Panc1 (cell line): ENCODE results near the gene INTS6. TPM values are rescaled to one million over a fixed set of nuclear protein-coding genes. Genes with fewer than 3 reads are reported as not detected.

ENCODE experiments used
- ATAC-seq: fragments of 200-7000 bp; cut with Tn5 transposase; 2 replicates; pipeline ENCODE4 v1.9.1; 2020; ENCODE audit warnings: mild to moderate bottlenecking, moderate library complexity
- BruUV-seq: library from RNA; stranded (reverse); fragments of 400-500 nt; replicated peaks from 2 replicates; lab custom pipeline; 2021; lab: Mats Ljungman, UMichigan
- CTCF ChIA-PET: fragments of 300-600 bp; sonication (Branson Sonifier 250); formaldehyde crosslinking; loops from one replicate; lab custom pipeline; 2022; ENCODE audit warnings: antibody characterized with exemption; lab: Charles Lee
- POLR2A ChIA-PET: fragments of 300-600 bp; sonication (Branson Sonifier 250); formaldehyde crosslinking; loops from one replicate; lab custom pipeline; 2022; ENCODE audit warnings: antibody characterized with exemption; lab: Charles Lee
- DNase-seq: peaks from one replicate; pipeline ENCODE4 v3.0.0-alpha.2; 2010; ENCODE audit warnings: low read depth, low spot score
- H3K27ac ChIP-seq: 2 replicates; pipeline ENCODE4 v1.5.1; 2011; ENCODE audit warnings: mild to moderate bottlenecking, low read length, inconsistent platforms
- H3K27me3 ChIP-seq: fragments of 200-500 bp; sonication (Bioruptor generic); 2 replicates; pipeline ENCODE4 v1.6.0; 2014; ENCODE audit warnings: low read length, inconsistent platforms; ENCODE audit not compliant: control insufficient read depth, insufficient read depth
- H3K36me3 ChIP-seq: fragments of 200-500 bp; sonication (Bioruptor generic); 2 replicates; pipeline ENCODE4 v1.5.1; 2014; ENCODE audit warnings: inconsistent platforms, mild to moderate bottlenecking, low read length, moderate library complexity; ENCODE audit not compliant: control insufficient read depth, insufficient read depth
- H3K4me1 ChIP-seq: 2 replicates; pipeline ENCODE4 v1.5.1; 2011; ENCODE audit warnings: inconsistent platforms, mild to moderate bottlenecking, low read length, moderate library complexity; ENCODE audit not compliant: control insufficient read depth, insufficient read depth
- H3K4me3 ChIP-seq, 2 experiments: 2 replicates each; pipeline ENCODE4 v1.5.1; 2011 to 2012; ENCODE audit warnings: low read depth in 2 of 2, low read length in 2 of 2, mild to moderate bottlenecking in 2 of 2, inconsistent platforms in 1 of 2, moderate library complexity in 1 of 2
- H3K9me3 ChIP-seq: fragments of 200-500 bp; sonication (Bioruptor generic); 2 replicates; pipeline ENCODE4 v1.5.1; 2014; ENCODE audit warnings: low read depth, mild to moderate bottlenecking, inconsistent platforms, low read length, moderate library complexity; ENCODE audit not compliant: control insufficient read depth, insufficient read depth
- CTCF ChIP-seq: fragments of 450-650 bp; IDR thresholded peaks from 2 replicates; pipeline ENCODE4 v1.5.1; 2017; ENCODE audit warnings: mild to moderate bottlenecking
- POLR2AphosphoS5 ChIP-seq: IDR thresholded peaks from 2 replicates; pipeline ENCODE4 v1.6.1; 2012; ENCODE audit warnings: mild to moderate bottlenecking, low read depth, low read length, moderate library complexity
- REST ChIP-seq, 2 experiments: IDR thresholded peaks; 2 replicates each; pipeline ENCODE4 v1.6.1; 2011 to 2012; ENCODE audit warnings: low read depth in 2 of 2, control low read depth in 1 of 2, low read length in 1 of 2, mild to moderate bottlenecking in 1 of 2, moderate library complexity in 1 of 2; ENCODE audit not compliant: insufficient read depth in 1 of 2
- SIN3A ChIP-seq: IDR thresholded peaks from 2 replicates; pipeline ENCODE4 v1.6.1; 2012; ENCODE audit warnings: low read depth, mild to moderate bottlenecking, low read length, moderate library complexity, borderline replicate concordance; ENCODE audit not compliant: insufficient read depth
- TCF7L2 ChIP-seq: IDR thresholded peaks from 2 replicates; pipeline ENCODE4 v1.6.1; 2011; ENCODE audit warnings: mild to moderate bottlenecking, low read depth, low read length, inconsistent platforms
- in situ Hi-C: cut with HindIII; loops from 2 replicates; pipeline ENCODE4 v1.10.0; 2016; ENCODE audit warnings: low sequenced_read_pairs, low pct_unique_long_range_greater_than_20kb
- intact Hi-C: fragments of 100-400 bp; cut with micrococcal nuclease; formaldehyde crosslinking; loops from one replicate; pipeline ENCODE4 v1.10.0; 2022; ENCODE audit not compliant: unreplicated experiment
- total RNA-seq: library from RNA; stranded (reverse); gene quantifications from one replicate; pipeline ENCODE4 v1.2.1, GENCODE V29; 2021; ENCODE audit not compliant: unreplicated experiment

The INTS6 gene
- total RNA-seq, 1 experiment from 2014 or later: 33.2 TPM

- in situ Hi-C loops: no loop called here
- CTCF ChIA-PET: no interaction called here
These were observed 126.1 kb downstream of the INTS6 start for GRCh38 chr13:51326777-51327176.

GRCh38 chr13:51325837-51326236, 127.0 kb downstream of the INTS6 start:
- in situ Hi-C loops (no loop called here), intact Hi-C loops (no loop called here)
- BruUV-seq: no TSS peak
- ChIA-PET CTCF (no interaction called here), POLR2A (no interaction called here)
- H3K36me3 ChIP-seq: no peaks in the 10 kb centered on the region
- ATAC-seq (no peak), DNase-seq (no peak)
- TF ChIP-seq CTCF: no peak
- no peak for TF ChIP-seq TCF7L2
- no peak for TF ChIP-seq POLR2AphosphoS5
- TF ChIP-seq SIN3A: no peak
- no peak for TF ChIP-seq REST (IDR thresholded peaks at IDR 0.05; ENCODE audit: insufficient read depth in 1 of 2, low read depth in 2 of 2, low read length in 1 of 2)
- no peaks in the 10 kb centered on the region for H3K27me3 ChIP-seq
- no peak overlapping the region for H3K27ac ChIP-seq
- no peaks in the 10 kb centered on the region for H3K9me3 ChIP-seq
- H3K4me1 ChIP-seq: no peaks in the 10 kb centered on the region
- no peak overlapping the region for H3K4me3 ChIP-seq

More at GRCh38 chr13:51326777-51327176, 126.1 kb downstream of the INTS6 start:
- no peak for TF ChIP-seq POLR2AphosphoS5
- TF ChIP-seq CTCF: no peak
- no peak for TF ChIP-seq REST (IDR thresholded peaks at IDR 0.05; ENCODE audit: insufficient read depth in 1 of 2, low read depth in 2 of 2, low read length in 1 of 2)
- no peak for TF ChIP-seq SIN3A
- TF ChIP-seq TCF7L2: no peak
- intact Hi-C loops: no loop called here
- Histone ChIP-seq H3K36me3 (no peaks in the 10 kb centered on the region), H3K27me3 (no peaks in the 10 kb centered on the region), H3K4me3 (no peak overlapping the region), H3K4me1 (no peaks in the 10 kb centered on the region), H3K27ac (no peak overlapping the region), H3K9me3 (no peaks in the 10 kb centered on the region)
- POLR2A ChIA-PET: no interaction called here
- ATAC-seq (no peak), DNase-seq (no peak)
- BruUV-seq: no TSS peak
